OCI-LY3 (cell line): ENCODE results near the gene METAP2.

ENCODE experiments used
- H2AFZ ChIP-seq: fragments of 200-600, 300-600 bp; shearing (Covaris generic); 2 replicates; pipeline ENCODE4 v1.6.0; 2014; ENCODE audit warnings: antibody characterized with exemption, low read depth, low read length
- H3K27ac ChIP-seq: fragments of 200-600, 300-600 bp; sonication (generic); 2 replicates; pipeline ENCODE4 v1.5.1; 2014; ENCODE audit warnings: mild to moderate bottlenecking, low read length, moderate library complexity, mixed read lengths
- H3K27me3 ChIP-seq: fragments of 200-600, 300-600 bp; sonication (generic); 2 replicates; pipeline ENCODE4 v1.6.1; 2014; ENCODE audit warnings: low read depth, low read length, mixed read lengths
- H3K36me3 ChIP-seq: fragments of 200-600, 300-600 bp; sonication (generic); replicated peaks from 2 replicates; pipeline ENCODE3; 2014; ENCODE audit warnings: low read depth, low read length, mixed read lengths
- H3K4me1 ChIP-seq: fragments of 300-600, 200-600 bp; sonication (generic); 2 replicates; pipeline ENCODE4 v1.6.1; 2014; ENCODE audit warnings: low read length, mixed read lengths
- H3K4me2 ChIP-seq: fragments of 200-600, 300-600 bp; sonication (generic); 2 replicates; pipeline ENCODE4 v1.6.1; 2014; ENCODE audit warnings: low read length, mixed read lengths
- H3K4me3 ChIP-seq: fragments of 300-600, 200-600 bp; sonication (generic); 2 replicates; pipeline ENCODE4 v1.5.1; 2014; ENCODE audit warnings: antibody characterized with exemption, mild to moderate bottlenecking, low read length, moderate library complexity
- H3K79me2 ChIP-seq: fragments of 300-600, 200-600 bp; shearing (Covaris generic); 2 replicates; pipeline ENCODE4 v1.6.1; 2014; ENCODE audit warnings: mild to moderate bottlenecking, low read length, mixed read lengths
- H3K9ac ChIP-seq: fragments of 300-600, 200-600 bp; shearing (Covaris generic); 2 replicates; pipeline ENCODE4 v1.6.0; 2014; ENCODE audit warnings: mild to moderate bottlenecking, low read length, moderate library complexity
- H3K9me3 ChIP-seq: fragments of 200-600, 300-600 bp; shearing (Covaris generic); 2 replicates; pipeline ENCODE4 v1.6.1; 2014; ENCODE audit warnings: low read length, mixed read lengths; ENCODE audit not compliant: insufficient read depth
- H4K20me1 ChIP-seq: fragments of 200-600, 300-600 bp; sonication (generic); 2 replicates; pipeline ENCODE4 v1.6.1; 2016; ENCODE audit warnings: low read length, mixed read lengths; ENCODE audit not compliant: insufficient read depth
- EZH2phosphoT487 ChIP-seq: fragments of 200-600 bp; shearing (Covaris generic); IDR thresholded peaks from 2 replicates; pipeline ENCODE4 v1.6.1; 2018; ENCODE audit warnings: antibody characterized with exemption, mixed run types, low read depth
- TF ChIP-seq, protein P1 (sequence below): fragments of 200-600, 300-600 bp; sonication (generic); IDR thresholded peaks from 2 replicates; pipeline ENCODE4 v1.5.1; 2014; ENCODE audit warnings: antibody characterized with exemption, low read length, low read depth

The METAP2 gene

DNA sequence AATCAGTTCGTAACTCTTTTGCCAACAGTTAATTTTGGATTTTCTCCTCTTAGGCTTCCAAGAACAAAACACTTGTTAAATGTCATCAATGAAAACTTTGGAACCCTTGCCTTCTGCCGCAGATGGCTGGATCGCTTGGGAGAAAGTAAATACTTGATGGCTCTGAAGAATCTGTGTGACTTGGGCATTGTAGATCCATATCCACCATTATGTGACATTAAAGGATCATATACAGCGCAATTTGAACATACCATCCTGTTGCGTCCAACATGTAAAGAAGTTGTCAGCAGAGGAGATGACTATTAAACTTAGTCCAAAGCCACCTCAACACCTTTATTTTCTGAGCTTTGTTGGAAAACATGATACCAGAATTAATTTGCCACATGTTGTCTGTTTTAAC, 39.6 kb downstream of the METAP2 start:
- peaks cover 50% of the 10 kb centered on the region for H3K36me3 ChIP-seq
- H3K4me1 ChIP-seq: no peaks in the 10 kb centered on the region
- H2AFZ ChIP-seq: no peak overlapping the region
- no peak overlapping the region for H3K4me3 ChIP-seq
- no peaks in the 10 kb centered on the region for H4K20me1 ChIP-seq
- H3K4me2 ChIP-seq: no peak overlapping the region
- no peak overlapping the region for H3K9ac ChIP-seq
- no peaks in the 10 kb centered on the region for H3K79me2 ChIP-seq
- no peaks in the 10 kb centered on the region for H3K27me3 ChIP-seq
- H3K9me3 ChIP-seq: no peaks in the 10 kb centered on the region
- TF ChIP-seq, protein P1, sequence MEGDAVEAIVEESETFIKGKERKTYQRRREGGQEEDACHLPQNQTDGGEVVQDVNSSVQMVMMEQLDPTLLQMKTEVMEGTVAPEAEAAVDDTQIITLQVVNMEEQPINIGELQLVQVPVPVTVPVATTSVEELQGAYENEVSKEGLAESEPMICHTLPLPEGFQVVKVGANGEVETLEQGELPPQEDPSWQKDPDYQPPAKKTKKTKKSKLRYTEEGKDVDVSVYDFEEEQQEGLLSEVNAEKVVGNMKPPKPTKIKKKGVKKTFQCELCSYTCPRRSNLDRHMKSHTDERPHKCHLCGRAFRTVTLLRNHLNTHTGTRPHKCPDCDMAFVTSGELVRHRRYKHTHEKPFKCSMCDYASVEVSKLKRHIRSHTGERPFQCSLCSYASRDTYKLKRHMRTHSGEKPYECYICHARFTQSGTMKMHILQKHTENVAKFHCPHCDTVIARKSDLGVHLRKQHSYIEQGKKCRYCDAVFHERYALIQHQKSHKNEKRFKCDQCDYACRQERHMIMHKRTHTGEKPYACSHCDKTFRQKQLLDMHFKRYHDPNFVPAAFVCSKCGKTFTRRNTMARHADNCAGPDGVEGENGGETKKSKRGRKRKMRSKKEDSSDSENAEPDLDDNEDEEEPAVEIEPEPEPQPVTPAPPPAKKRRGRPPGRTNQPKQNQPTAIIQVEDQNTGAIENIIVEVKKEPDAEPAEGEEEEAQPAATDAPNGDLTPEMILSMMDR: no peak
- no peak for TF ChIP-seq EZH2phosphoT487
- H3K27ac ChIP-seq: no peak overlapping the region

DNA sequence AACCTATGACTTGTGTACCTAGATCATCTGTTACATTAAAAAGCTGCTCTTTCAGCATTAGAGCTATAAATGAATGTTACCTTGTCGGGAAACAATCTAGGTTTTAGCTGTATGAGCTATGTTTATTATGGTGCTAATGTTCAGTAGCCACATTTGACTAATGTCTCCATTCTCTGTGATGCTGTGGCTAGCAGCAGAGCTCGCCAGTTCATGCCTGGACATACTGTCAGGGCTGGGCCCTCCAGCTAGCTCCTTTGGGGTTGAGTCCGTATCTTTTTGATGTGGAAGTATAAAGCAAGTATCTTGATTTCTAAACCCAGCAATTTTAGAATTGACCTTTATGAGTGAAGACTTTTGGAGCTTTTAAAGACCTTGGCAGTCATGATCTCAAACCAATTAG, 41.2 kb downstream of the METAP2 start:
- H3K27ac ChIP-seq: no peak overlapping the region

DNA sequence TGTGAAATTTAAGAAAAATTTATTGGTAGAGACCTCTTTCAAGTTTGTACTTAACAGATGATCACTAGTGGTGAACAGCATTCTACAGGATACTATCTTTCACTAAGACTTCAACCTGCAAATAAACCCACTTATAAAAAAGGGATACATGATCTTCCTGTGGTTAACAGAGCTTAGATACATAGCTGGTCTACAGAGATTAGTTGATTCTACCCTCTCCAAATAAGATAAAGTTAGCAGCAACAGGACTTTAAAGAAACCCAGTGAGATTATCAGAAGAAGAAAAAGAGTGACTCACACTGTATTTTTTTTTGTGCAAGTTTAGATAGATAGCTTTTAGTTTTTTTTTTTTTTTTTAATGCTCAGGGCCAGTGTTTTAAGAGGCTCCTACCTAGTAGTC, 42.8 kb downstream of the METAP2 start:
- H3K9ac ChIP-seq: no peak overlapping the region
- H3K4me1 ChIP-seq: no peaks in the 10 kb centered on the region
- H3K9me3 ChIP-seq: no peaks in the 10 kb centered on the region
- H2AFZ ChIP-seq: no peak overlapping the region
- no peaks in the 10 kb centered on the region for H3K79me2 ChIP-seq
- H3K27me3 ChIP-seq: no peaks in the 10 kb centered on the region
- no peak overlapping the region for H3K4me3 ChIP-seq
- H4K20me1 ChIP-seq: no peaks in the 10 kb centered on the region
- peaks cover 36% of the 10 kb centered on the region for H3K36me3 ChIP-seq
- H3K4me2 ChIP-seq: no peak overlapping the region
- H3K27ac ChIP-seq: no peak overlapping the region
- no peak for TF ChIP-seq EZH2phosphoT487
- TF ChIP-seq, protein P1: no peak

More for the DNA sequence above, 41.2 kb downstream of the METAP2 start:
- H4K20me1 ChIP-seq: no peaks in the 10 kb centered on the region
- no peaks in the 10 kb centered on the region for H3K9me3 ChIP-seq
- no peak overlapping the region for H3K4me2 ChIP-seq
- H3K79me2 ChIP-seq: no peaks in the 10 kb centered on the region
- TF ChIP-seq, protein P1: no peak
- no peaks in the 10 kb centered on the region for H3K27me3 ChIP-seq
- H3K36me3 ChIP-seq: peaks cover 45% of the 10 kb centered on the region
- H3K4me1 ChIP-seq: no peaks in the 10 kb centered on the region
- H3K4me3 ChIP-seq: no peak overlapping the region
- H2AFZ ChIP-seq: no peak overlapping the region
- H3K9ac ChIP-seq: no peak overlapping the region

DNA sequence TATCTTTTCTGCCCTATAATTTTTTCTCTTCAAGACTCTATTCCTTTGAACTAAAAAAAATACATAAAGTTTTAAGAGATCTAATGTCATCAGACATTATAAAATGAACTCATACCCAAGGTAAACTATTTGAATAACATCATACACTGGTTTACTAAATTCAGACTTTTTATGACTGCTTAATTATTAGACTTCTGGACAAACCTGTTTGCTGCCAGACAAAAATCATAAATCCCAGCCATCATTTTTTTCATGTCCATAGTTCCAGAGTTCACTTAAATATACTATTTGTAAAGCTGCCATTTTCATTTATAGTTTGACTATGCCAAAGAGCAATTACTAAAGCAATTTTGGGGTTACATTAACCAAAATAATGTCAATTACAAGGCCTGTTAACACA, 43.3 kb downstream of the METAP2 start:
- TF ChIP-seq, protein P1: no peak
- TF ChIP-seq EZH2phosphoT487: no peak
- H2AFZ ChIP-seq: no peak overlapping the region
- no peaks in the 10 kb centered on the region for H4K20me1 ChIP-seq
- H3K4me3 ChIP-seq: no peak overlapping the region
- H3K27me3 ChIP-seq: no peaks in the 10 kb centered on the region
- H3K9ac ChIP-seq: no peak overlapping the region
- no peak overlapping the region for H3K4me2 ChIP-seq
- H3K36me3 ChIP-seq: peaks cover 31% of the 10 kb centered on the region
- no peaks in the 10 kb centered on the region for H3K9me3 ChIP-seq
- no peaks in the 10 kb centered on the region for H3K4me1 ChIP-seq
- no peak overlapping the region for H3K27ac ChIP-seq
- no peaks in the 10 kb centered on the region for H3K79me2 ChIP-seq
